ENCODE data around the gene TECPR1. TPM values are rescaled to one million over a fixed set of nuclear protein-coding genes. Genes with fewer than 3 reads are reported as not detected.

TECPR1 gene
- total RNA-seq, 2 experiments from 2014 or later: 23.2 to 36.4 TPM

DNA sequence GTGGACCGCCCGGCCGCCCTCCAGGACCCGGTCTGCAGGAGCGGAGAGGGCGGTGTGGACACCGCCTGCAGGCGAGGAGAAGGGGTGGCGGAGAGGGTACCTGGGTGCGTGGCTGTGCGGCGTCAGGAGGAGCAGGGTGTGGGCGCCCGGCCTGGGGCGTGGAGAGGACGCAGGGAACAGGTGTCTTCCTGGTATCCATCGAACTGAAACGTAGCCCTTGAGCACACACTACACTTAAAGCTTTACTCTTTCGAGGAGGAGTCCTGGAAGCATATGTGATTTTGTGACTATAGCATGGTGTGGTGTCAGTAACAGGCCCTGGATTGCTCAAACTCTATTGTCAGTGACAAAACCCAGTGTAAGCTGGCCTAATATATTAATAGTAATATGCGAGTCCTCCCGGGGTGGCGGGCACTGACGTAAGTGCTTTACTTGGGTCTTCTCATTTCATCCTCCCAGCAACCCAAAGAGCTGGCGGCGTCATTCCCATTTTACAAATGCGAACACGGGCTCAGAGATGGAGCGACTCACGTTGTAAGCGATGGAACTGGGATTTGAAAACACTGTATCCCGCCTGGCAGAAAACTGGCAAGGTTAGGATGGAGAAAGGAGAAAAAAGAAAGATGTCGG is 508 bp upstream of the TECPR1 start:
- H3K79me2 ChIP-seq (ENCODE audit: insufficient read depth, low read depth, low read length): peaks cover 6% of the 10 kb centered on the region; the same call in 1 of the 2 replicates
- H4K20me1 ChIP-seq (ENCODE audit: insufficient read depth, low read length): no peaks in the 10 kb centered on the region
- BruUV-seq (replicated peaks): TSS peak; percentile 52
- H3K9me2 ChIP-seq (ENCODE audit: insufficient read depth, low read length): no peaks in the 10 kb centered on the region
- peak overlapping the region; percentile 86 for H3K4me3 ChIP-seq (ENCODE audit: low read depth, low read length, poor library complexity, severe bottlenecking)
- peaks cover 5% of the 10 kb centered on the region; the same call in 1 of the 2 replicates for H3K36me3 ChIP-seq (ENCODE audit: insufficient read depth, low read length)
- H3K27ac ChIP-seq (ENCODE audit: low read depth, low read length, poor library complexity, severe bottlenecking): no peak overlapping the region
- H3K4me2 ChIP-seq (ENCODE audit: low read length): peak overlapping the region; percentile 100
- ChIA-PET CTCF (ENCODE audit: unreplicated experiment) (no interaction called here), POLR2A (interaction anchor here (0.8 to 1.1 kb wide), 2 partner anchors 10 to 107 kb away, joined by 3 to 5 read pairs; no protein-coding TSS in a partner anchor)
- intact Hi-C loops (cut with micrococcal nuclease; ENCODE audit: unreplicated experiment): loop anchor here (5.0 kb wide), 2 partner anchors 280 to 1135 kb away; partner anchors contain the start of gene SDHAF3
- H3K4me1 ChIP-seq (ENCODE audit: insufficient read depth, low read length, poor library complexity, severe bottlenecking): peaks cover 32% of the 10 kb centered on the region
- no peaks in the 10 kb centered on the region for H3K9me3 ChIP-seq (ENCODE audit: low read length)
- H2AFZ ChIP-seq (ENCODE audit: low read length): peak overlapping the region; percentile 61
- no peak for DNase-seq (ENCODE audit: low spot score)
- no peak for TF ChIP-seq EZH2phosphoT487 (IDR thresholded peaks at IDR 0.05; ENCODE audit: borderline replicate concordance, low read depth, low read length)
- TF ChIP-seq CTCF (conservative IDR thresholded peaks at IDR 0.05; ENCODE audit: low read length): no peak

DNA sequence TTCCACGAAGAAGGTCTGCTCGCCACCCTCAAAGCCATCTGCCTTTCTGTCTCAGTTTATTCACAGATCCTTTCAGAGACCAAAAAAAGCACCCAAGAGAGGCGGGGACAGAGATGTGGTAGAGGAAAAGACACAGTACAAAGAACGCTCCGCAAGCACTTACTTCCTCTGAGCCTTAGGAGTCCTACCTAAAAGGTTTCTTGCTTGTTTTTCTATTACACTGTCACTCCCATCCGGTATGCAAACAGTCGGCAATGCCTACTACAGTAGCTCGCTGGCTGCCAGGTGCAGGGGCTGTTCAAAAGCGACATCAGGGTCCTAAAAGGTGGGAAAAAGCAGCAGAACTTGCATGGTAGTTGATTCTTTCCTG is 816 bp downstream of the TECPR1 start:
- DNase-seq (ENCODE audit: low spot score): peak; percentile 63
- no TSS peak for BruUV-seq (replicated peaks)
- intact Hi-C loops (cut with micrococcal nuclease; ENCODE audit: unreplicated experiment): loop anchor here (1.0 to 5.0 kb wide), 4 partner anchors 30 to 1134 kb away; partner anchors contain the start of genes BRI3 and SDHAF3

More for the DNA sequence above, 816 bp downstream of the TECPR1 start:
- Histone ChIP-seq H3K27ac (ENCODE audit: low read depth, low read length, poor library complexity, severe bottlenecking) (peak overlapping the region; percentile 83), H3K79me2 (ENCODE audit: insufficient read depth, low read depth, low read length) (peaks cover 6% of the 10 kb centered on the region; the same call in 1 of the 2 replicates), H3K4me2 (ENCODE audit: low read length) (peak overlapping the region; percentile 100), H3K4me3 (ENCODE audit: low read depth, low read length, poor library complexity, severe bottlenecking) (peak overlapping the region; percentile 86), H2AFZ (ENCODE audit: low read length) (peak overlapping the region; percentile 61), H3K4me1 (ENCODE audit: insufficient read depth, low read length, poor library complexity, severe bottlenecking) (peaks cover 32% of the 10 kb centered on the region), H3K9me3 (ENCODE audit: low read length) (no peaks in the 10 kb centered on the region), H4K20me1 (ENCODE audit: insufficient read depth, low read length) (no peaks in the 10 kb centered on the region), H3K9me2 (ENCODE audit: insufficient read depth, low read length) (no peaks in the 10 kb centered on the region), H3K36me3 (ENCODE audit: insufficient read depth, low read length) (no peaks in the 10 kb centered on the region)
- ChIA-PET POLR2A (interaction anchor here (0.6 to 1.8 kb wide), 3 partner anchors 45 to 174 kb away, joined by 3 to 4 read pairs (median 3); no protein-coding TSS in a partner anchor), CTCF (ENCODE audit: unreplicated experiment) (no interaction called here)
- no peak; the same call in 1 of the 2 replicates for TF ChIP-seq CTCF (conservative IDR thresholded peaks at IDR 0.05; ENCODE audit: low read length)
- no peak for TF ChIP-seq EZH2phosphoT487 (IDR thresholded peaks at IDR 0.05; ENCODE audit: borderline replicate concordance, low read depth, low read length)
